MG63 (cell line): ENCODE results near the gene MIDN. TPM values are rescaled to one million over a fixed set of nuclear protein-coding genes. Genes with fewer than 3 reads are reported as not detected.

Experiments used
- DNase-seq: peaks from one replicate; pipeline ENCODE4 v3.0.0-alpha.2; 2020
- H3K27me3 ChIP-seq: fragments of 250-450 bp; sonication (Bioruptor Pico); 2 replicates; pipeline ENCODE4 v1.5.1; 2020; ENCODE audit warnings: mild to moderate bottlenecking, moderate library complexity
- H3K36me3 ChIP-seq: fragments of 250-450 bp; sonication (Bioruptor Pico); 2 replicates; pipeline ENCODE4 v1.5.1; 2020; ENCODE audit warnings: mild to moderate bottlenecking, moderate library complexity
- H3K4me3 ChIP-seq: fragments of 250-450 bp; sonication (Bioruptor Pico); 2 replicates; pipeline ENCODE4 v1.5.1; 2020; ENCODE audit warnings: mild to moderate bottlenecking, moderate library complexity
- H3K9me3 ChIP-seq: fragments of 250-450 bp; sonication (Bioruptor Pico); 2 replicates; pipeline ENCODE4 v1.5.1; 2020; ENCODE audit warnings: mild to moderate bottlenecking, moderate library complexity
- total RNA-seq: library from RNA; depleted of rRNA; stranded (reverse); fragments of >200 nt; shearing (Covaris generic); gene quantifications from 2 replicates; pipeline ENCODE4 v1.2.3, GENCODE V29; 2014; ENCODE audit warnings: low replicate concordance

MIDN gene
- total RNA-seq, 1 experiment from 2014 or later: 5.7 TPM

DNA sequence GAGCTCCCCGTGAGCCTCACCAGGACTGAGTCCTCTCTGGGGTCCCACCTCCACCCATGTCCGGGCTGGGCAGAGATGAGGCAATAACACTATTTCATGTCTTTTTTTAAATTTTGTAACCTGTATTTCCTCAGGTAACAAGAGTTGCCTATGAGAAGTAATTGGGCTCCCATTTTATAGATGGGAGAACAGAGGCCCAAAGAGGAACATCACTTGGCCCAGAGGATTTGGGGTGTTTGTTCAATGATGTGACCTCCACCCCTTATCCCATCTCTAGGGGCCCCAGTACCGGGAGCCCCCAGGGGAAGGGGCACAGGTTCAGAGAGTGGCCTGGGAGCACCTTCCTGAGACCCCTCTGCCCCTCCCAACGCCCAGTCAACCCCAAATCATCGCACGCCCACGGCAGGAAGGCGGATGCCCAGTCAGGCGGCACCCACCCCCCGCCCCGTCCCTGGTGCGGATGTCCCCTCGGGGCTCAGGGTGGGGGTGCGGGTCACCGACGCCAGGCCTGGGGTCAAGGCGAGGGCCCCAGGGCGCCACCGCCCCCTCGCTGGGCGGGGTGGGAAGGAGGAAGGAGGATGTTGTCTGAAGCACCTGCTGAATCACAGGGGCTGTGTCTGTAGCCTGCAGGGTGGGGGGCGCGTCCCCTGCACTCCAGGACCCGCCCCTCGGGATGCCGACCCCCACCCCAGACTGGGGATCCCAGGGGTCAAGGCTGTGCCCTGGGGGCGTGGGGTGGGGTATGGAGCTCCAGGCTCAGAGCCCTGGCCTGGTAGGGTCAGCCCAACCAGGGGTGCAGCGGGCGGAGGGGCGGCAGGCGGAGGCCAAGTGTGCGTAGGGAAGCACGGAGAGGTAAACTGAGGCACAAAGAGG, 11.7 kb downstream of the MIDN start:
- peak; percentile 45 for DNase-seq
- Histone ChIP-seq H3K9me3 (no peaks in the 10 kb centered on the region), H3K4me3 (no peak overlapping the region), H3K36me3 (peaks cover 26% of the 10 kb centered on the region), H3K27me3 (no peaks in the 10 kb centered on the region)

DNA sequence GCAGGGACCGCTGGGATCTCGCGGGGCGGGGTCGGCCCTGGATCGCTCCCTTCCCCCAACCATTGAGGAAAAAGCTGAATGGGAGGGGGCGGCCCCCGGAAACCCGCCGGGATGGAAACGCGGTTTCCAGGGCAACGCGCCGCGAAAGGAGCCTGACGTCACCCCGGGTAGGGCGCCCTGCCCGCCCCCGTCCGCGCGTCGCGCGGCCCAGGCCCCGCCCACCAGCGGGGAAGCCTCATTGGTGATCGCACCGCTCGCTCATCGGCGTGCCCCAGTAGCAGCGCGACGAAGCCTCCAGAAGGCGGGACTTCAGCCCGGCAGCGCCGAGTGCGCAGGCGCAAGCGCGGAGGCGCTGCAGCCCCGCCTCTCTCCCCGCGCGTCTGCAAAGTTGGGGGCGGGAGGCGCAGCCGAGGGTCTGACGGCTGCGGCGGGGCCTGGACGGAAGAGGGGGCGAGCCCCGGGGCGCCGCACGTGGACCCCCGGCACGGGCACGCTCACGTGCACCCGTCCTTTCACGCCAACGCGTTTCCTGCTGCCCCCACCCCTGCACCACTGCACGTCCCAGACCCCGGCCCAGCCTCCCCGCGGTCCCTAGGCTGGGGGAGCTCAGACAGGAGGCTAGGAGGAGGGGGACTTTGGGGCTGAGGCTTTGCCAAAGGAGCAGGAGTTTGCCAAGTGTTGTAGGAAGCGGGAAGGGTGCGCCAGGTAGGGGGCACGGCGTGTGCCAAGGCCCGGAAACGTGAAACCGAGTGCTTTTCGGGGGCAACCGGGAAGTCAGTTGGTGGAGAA, 12.6 kb downstream of the MIDN start:
- Histone ChIP-seq H3K36me3 (peaks cover 18% of the 10 kb centered on the region), H3K4me3 (peak overlapping the region; percentile 66), H3K27me3 (no peaks in the 10 kb centered on the region), H3K9me3 (no peaks in the 10 kb centered on the region)
- peak; percentile 90 for DNase-seq

DNA sequence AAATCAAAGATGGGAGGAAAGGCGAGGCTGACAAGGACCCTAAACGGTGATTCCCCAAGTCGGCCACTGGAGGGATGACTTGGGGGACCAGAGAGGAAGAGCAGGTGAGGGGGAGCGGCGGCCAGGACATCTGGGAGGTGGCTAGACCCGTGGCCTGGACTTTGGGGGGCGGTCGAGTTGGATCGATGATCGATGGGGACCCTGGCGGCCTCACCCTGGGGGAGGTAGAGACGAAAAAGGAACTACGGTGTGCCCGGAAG, 13.1 kb downstream of the MIDN start:
- no peaks in the 10 kb centered on the region for H3K27me3 ChIP-seq
- H3K4me3 ChIP-seq: peak overlapping the region; percentile 66
- peaks cover 12% of the 10 kb centered on the region for H3K36me3 ChIP-seq
- H3K9me3 ChIP-seq: no peaks in the 10 kb centered on the region
- DNase-seq: no peak

DNA sequence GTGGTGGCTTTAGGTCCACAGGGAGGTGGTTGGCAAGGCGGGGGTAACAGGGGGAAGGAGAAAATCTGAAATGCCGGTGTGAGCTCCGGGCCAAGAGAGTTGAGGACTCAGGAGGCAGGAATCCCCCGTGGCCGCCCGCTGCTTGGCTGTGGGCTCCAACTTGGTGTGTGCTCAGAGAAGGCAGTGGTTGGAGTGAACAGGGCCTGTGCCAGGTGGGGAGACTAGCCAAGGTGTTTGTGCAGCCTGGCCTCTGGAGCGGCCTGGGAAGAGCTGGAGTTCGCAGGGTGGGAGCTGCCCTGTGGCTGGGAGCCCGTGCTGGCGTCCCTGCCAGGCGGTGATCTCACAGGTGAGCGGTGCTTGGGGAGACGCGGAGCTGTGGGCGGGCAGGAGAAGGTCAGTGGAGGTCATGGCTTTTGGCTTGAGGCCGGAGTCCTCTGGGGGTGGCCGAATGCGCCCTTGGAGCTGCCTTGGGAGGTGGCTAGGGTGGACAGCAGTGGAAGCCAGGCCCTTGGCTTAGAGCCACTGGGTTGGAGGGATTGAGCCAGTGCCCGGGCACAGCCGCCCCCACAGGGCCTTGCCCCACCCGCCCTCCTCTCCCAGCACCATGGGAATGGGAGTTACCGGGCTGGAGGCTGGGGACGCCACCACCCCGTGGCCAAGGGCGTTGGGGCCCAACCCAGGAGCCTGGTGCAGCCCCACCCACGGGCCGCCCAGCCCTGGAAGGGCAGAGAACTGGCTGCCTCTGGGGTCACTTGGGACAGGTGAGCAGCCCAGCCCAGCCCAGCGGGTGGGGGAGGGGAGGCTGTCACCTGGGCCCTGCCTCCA, 13.6 kb downstream of the MIDN start:
- H3K4me3 ChIP-seq: peak overlapping the region; percentile 66
- H3K27me3 ChIP-seq: no peaks in the 10 kb centered on the region
- peaks cover 8% of the 10 kb centered on the region for H3K36me3 ChIP-seq
- peak; percentile 99 for DNase-seq
- no peaks in the 10 kb centered on the region for H3K9me3 ChIP-seq

DNA sequence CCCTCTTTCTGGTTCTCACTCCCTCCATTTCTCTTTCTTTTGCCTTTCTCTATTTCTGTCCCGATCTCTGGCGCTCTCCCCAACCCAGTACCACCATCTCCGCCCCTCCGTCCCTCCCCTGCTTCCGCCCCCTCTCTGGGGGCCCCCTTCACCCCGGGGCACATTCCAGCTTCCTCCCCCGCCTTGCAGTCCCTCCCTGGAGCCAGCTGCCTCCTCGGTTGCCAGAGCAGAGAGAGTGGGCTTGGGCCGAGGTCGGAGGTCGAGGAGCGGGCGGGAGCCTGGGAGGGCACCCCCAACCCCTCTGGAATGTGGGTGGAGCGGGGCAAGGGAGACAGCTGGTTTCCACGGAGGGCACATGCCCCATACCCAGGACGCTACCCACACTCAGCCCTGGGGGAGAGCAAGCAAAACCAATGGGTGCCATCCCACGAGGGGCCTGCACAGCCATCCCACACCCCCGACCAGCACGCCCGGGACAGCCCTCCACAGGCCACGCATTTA, 14.3 kb downstream of the MIDN start:
- peak; percentile 76 for DNase-seq
- H3K4me3 ChIP-seq: peak overlapping the region; percentile 66
- H3K36me3 ChIP-seq: peaks cover 4% of the 10 kb centered on the region
- no peaks in the 10 kb centered on the region for H3K27me3 ChIP-seq
- H3K9me3 ChIP-seq: no peaks in the 10 kb centered on the region

GRCh38 chr19:1263188-1263587, 14.8 kb downstream of the MIDN start:
- H3K4me3 ChIP-seq: no peak overlapping the region
- no peaks in the 10 kb centered on the region for H3K9me3 ChIP-seq
- DNase-seq: no peak
- H3K36me3 ChIP-seq: peaks cover 1% of the 10 kb centered on the region
- no peaks in the 10 kb centered on the region for H3K27me3 ChIP-seq

DNA sequence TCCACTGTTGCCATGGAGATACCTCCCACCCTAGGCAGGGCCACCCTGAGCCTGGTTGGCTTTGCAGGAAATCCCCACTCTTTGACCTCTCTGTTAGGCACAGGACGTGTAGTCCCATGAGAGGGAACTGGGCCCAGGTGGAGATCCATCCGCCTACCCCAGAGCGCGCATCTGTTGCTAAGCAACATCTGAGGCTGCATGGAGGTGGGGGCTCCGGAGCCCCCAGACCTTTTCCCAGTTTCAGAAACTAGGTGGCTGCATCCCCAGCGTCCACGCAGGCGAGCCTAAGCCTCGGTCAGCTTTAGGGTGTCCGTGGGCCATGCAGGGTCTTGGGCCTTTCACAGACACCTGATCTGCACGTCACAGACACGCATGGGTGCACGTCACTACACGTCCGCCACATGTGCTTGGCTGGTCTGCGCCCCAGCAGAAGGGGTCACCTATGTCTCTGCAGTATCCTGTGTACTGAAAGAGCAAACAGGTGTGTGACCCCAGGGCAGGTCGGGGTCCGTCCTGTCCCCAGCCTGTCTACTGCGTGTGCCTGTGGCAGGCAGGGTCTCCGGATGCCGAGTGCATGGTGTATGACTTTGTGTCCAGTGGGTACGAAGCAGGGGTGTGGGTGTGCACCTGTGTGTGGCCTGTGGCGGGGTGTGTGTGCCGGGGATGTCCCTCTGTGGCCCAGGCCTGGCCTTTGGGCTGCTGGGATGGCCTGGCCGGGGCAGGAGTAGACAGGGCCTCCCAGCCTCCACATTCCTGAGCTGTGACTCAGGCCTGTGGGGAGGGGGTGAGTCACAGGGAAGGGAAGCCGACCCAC, 16.6 kb downstream of the MIDN start:
- peak; percentile 89 for DNase-seq
- Histone ChIP-seq H3K4me3 (no peak overlapping the region), H3K9me3 (no peaks in the 10 kb centered on the region), H3K36me3 (peaks cover 4% of the 10 kb centered on the region), H3K27me3 (no peaks in the 10 kb centered on the region)

- no peaks in the 10 kb centered on the region for H3K9me3 ChIP-seq
- H3K36me3 ChIP-seq: peaks cover 11% of the 10 kb centered on the region
- H3K27me3 ChIP-seq: no peaks in the 10 kb centered on the region
- H3K4me3 ChIP-seq: peak overlapping the region; percentile 49
- peak; percentile 88 for DNase-seq
Measured at GRCh38 chr19:1265615-1266128, 17.3 kb downstream of the MIDN start.

DNA sequence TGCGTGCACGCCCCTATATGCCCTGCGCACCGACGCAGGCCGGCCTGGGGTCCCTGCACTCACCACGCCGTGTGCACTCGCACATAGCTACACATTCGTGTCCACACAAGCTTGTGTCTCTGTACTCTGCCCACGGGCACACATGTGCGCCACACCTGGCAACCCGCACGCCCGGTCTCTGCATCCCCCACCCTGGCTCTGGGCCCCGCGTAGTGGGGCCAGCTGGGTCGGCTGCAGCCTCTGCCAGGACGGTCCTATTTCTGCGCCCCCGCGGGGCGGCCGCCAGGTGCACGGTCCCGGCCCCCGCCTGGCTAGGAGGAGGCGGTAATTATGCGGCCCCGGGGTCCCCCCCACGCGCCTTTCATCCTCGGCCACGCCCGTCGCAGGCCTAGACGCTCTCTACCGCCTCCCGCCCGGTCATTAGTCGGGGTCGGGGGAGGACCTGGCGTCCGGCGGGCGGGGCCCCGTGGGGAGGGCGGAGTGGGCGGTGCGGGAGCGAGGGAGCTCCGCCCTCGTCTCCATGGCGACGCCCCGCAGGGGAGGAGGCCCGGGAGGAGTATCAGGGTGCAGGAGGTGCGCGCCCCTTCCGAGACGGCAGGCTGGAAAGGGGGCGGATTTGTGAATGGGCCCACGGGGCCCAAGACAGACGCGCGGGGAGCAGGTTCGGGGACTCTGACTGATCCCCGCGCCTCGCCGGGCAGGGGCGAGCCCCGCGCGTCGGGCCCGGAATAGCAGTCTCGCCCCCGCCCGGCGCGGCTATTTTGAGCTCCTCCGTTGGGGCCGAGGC, 17.9 kb downstream of the MIDN start:
- Histone ChIP-seq H3K36me3 (peaks cover 17% of the 10 kb centered on the region), H3K27me3 (no peaks in the 10 kb centered on the region), H3K9me3 (no peaks in the 10 kb centered on the region), H3K4me3 (peak overlapping the region; percentile 49)
- DNase-seq: peak; percentile 86

DNA sequence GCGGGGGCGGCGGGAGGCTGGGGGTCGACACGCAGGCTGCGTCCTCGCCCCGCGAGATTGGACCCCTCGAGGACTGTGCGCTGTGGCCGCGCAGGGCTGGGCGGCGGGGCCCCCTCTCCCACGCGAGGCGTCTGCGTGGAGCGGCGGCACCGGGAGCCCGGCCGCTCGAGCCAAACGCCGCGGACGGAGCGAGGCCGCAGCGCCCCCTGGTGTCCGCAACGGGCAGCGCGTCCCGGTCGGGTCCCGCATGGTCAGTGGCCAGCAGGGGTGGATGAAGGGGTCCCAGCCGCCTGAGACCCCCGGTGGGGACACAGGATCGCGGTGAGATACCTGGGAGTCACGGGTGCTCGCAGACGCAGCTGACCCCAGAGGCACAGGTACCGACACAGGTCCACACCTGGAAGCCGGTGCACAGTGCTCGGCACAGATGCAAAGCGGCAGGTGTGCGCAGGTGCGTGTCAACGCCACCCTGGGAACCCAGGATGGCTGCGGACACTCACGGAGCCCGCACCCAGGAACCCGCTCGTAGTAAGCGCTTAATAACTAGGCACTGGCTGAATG, 18.6 kb downstream of the MIDN start:
- Histone ChIP-seq H3K9me3 (no peaks in the 10 kb centered on the region), H3K4me3 (peak overlapping the region; percentile 49), H3K36me3 (peaks cover 22% of the 10 kb centered on the region), H3K27me3 (no peaks in the 10 kb centered on the region)
- no peak for DNase-seq

GRCh38 chr19:1267477-1268225, 19.3 kb downstream of the MIDN start:
- H3K9me3 ChIP-seq: no peaks in the 10 kb centered on the region
- H3K27me3 ChIP-seq: no peaks in the 10 kb centered on the region
- peak; percentile 32 for DNase-seq
- peaks cover 25% of the 10 kb centered on the region for H3K36me3 ChIP-seq
- H3K4me3 ChIP-seq: peak overlapping the region; percentile 49

GRCh38 chr19:1268226-1269064, 20.1 kb downstream of the MIDN start:
- no peaks in the 10 kb centered on the region for H3K9me3 ChIP-seq
- peaks cover 33% of the 10 kb centered on the region for H3K36me3 ChIP-seq
- no peak overlapping the region for H3K4me3 ChIP-seq
- H3K27me3 ChIP-seq: no peaks in the 10 kb centered on the region
- DNase-seq: no peak

DNA sequence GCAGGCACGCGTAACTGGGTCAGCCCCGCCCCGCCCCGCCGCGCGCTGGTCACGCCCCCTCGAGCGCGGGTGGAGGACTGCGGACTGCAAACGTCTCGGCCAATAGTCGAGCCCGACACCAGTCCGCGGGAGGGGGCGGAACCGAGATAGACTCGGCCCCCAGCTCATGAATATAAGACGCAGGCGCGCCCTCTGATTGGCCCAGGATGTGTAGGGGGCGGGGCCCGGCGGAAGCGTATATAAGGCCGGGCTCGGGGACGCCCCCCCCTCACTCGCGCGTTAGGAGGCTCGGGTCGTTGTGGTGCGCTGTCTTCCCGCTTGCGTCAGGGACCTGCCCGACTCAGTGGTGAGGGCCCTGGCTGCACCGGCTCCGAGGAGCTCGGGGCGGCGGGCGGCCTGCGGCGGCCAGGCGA, 20.7 kb downstream of the MIDN start, which contains the start of gene CIRBP:
TSS of gene CIRBP (plus strand) at position 268 of the 413 bp plus-strand sequence. CDS start 1,602 bp downstream, outside the sequence.
- H3K36me3 ChIP-seq: peaks cover 37% of the 10 kb centered on the region
- H3K27me3 ChIP-seq: no peaks in the 10 kb centered on the region
- H3K4me3 ChIP-seq: peak within 1 kb of the TSS; percentile 67
- no peaks in the 10 kb centered on the region for H3K9me3 ChIP-seq
- DNase-seq: peak; percentile 97
